Non-pigmented ciliary epithelial cell (primary cell): Measurements from ENCODE around the gene IL4.
"Not testable (repeated sequence)": the region's sequence is repeated elsewhere in the genome, so short reads cannot be mapped to it uniquely, and the experiment has no call there.

Experiments used
- DNase-seq: peaks from one replicate; pipeline ENCODE4 v3.0.0-alpha.2; 2010; ENCODE audit warnings: low read depth

IL4 gene

DNA sequence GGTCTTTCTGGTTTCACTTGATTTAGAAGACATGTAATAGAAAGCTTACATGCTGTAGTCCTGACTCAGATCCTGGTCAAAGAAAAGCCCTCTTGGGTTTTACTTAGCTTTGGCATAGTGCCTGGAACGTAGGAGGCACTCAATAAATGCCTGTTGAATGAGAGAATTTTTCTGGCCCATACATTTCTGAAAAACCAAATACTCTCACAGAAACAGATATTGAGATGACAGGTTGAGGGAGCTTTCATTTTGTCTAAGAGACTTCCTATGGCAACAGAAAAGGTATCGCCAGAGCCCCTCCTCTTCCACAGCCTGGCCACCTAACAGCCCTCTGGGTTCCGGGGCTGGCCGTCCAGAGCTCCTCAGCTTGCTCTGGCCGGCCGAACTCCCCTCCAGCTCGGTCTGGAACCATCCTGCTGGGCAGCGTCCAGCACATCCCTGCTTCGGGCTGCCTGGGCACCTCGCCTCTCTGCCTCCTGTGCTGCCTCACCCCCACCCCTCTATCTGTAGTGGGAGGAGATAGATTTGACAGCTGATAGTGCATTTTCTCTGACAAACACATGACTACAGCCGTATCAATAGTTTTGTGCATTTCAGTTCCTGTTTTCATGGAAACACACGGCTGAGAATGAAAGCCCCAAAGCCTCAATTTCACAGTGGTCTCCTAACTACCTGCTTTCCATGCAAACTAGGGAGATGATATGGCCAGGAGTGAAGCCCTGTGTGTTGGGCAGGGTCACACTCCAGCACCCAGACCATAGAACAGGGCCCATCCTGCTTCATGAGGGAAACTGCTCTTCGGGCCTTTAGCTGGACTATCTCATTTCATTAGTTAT lies 1.1 kb downstream of the IL4 start:
- peak; percentile 96 for DNase-seq

DNA sequence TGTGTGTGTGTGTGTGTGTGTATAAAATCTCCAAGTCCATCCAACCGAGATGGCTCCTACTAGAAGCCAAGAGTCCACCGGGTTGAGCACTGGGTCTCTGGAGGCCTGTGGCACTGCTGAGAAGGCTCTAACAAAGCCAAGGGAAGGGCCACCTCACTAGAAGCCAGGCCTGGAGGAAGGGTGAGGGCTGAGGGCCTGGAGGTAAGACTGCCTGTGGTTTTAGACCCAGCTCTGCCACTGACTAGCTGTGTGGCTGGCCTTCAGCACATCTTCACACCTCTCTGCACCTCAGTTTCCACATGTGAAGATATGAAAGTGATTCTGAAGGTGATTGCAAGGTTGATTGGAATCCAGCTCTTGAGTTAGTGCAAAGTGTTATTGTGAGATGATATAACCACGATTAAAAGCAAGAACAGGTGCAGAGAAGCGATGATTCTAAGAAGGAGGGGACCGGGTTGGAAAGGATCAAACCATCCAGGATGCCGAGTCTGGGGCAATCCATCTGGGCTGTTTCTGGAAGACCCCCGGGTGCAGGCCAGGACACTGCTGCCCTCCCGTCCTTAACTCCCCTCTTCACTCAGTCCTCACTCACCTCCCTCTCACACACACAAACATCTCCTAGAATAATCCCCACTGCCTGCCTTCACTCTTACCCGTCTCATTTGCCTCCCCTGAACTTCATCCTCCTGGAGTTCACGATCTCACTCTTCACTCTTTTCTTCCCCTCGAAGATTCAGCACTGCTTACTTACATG lies 2.3 kb downstream of the IL4 start:
- DNase-seq: no peak

DNA sequence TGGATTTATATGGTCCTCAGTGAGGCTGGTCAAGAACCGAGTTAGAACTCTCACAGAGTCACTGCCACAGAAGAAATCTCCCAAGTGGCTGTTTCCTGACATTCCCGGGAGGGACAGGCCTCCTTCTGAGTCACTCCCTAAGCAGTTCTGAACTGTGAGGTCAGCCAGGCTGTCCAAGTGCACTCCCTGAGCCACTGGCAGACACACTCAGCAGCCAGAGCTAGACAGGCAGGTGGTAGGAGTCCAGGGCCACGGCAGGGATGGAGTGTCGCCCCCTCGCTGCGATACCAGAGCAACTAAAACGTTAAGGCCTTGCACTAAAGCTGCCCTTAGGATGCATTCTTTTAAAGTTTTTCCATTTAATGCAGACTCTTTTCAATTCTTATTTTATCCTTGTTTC lies 3.4 kb downstream of the IL4 start:
- peak; percentile 63 for DNase-seq

DNA sequence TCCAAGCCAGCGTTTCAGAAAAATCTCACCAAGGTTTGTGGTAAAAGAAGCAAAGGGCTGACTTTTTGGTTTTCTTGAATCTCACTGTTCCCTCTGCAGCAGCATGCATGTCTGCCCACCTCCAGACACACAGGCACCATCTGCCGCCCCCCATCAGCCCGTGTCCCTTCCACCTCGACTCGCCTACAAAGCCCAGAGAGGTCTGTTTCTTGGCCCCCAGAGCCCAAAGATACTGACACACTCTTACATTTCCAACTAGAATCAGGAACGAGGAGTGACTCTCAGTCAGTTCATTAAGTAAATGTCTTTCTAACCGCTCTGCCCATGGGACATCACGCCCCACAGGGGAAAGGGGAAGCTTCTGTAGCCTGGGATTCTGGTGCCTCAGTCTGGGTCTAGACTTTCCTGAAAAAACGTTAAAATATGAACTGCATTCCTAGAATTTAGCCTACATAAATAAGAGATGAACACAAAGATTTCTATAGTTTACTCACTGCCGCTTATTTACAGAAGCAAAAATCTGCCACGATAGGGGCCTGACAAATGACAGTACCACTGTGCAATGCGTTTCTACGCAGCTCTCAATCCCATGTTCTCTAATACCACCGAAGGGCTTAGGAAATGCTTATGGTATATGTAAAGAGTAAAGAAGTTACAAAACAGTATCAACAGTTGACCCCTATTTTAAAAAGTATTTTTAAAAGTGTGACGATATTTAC lies 4.1 kb downstream of the IL4 start:
- no peak for DNase-seq

DNA sequence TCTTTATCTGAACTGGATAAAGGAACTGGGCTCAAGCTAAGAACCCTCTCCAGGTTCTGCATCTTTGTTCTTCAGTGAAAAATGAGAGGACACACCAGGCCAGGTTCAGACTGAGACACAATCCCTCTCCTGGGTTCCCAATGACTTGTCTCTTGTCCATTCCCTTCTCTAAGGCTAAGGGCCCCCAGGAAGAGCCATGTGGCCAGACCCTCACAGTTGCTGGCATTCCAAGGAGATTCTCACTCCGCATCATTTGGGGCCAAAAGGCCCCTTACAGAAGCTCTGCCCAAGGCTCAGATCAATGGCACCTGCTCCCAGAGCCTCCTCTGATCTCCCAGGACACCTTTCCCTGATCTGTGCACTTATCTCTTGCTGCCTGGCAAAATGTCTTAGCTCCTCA lies 4.9 kb downstream of the IL4 start:
- no peak for DNase-seq

DNA sequence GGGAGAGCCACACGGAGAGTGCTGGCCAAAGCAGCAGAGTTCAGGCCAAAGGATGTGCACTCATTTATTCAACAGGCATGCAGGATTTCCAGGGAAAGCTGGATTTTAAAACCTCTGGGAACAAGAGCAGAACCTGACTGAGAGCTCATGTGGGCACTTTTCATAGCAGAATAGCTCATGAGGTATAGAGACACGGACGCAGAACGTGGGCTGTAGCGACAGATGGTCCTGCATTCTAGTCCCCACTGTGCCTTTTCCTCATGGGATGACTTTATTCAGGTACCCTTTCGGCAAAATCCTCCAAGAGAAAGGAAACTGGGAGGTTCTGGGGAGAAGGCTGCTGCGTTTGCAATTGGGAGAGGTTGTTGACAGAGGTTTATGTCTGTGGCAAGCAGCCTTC lies 5.4 kb downstream of the IL4 start:
- no peak for DNase-seq

DNA sequence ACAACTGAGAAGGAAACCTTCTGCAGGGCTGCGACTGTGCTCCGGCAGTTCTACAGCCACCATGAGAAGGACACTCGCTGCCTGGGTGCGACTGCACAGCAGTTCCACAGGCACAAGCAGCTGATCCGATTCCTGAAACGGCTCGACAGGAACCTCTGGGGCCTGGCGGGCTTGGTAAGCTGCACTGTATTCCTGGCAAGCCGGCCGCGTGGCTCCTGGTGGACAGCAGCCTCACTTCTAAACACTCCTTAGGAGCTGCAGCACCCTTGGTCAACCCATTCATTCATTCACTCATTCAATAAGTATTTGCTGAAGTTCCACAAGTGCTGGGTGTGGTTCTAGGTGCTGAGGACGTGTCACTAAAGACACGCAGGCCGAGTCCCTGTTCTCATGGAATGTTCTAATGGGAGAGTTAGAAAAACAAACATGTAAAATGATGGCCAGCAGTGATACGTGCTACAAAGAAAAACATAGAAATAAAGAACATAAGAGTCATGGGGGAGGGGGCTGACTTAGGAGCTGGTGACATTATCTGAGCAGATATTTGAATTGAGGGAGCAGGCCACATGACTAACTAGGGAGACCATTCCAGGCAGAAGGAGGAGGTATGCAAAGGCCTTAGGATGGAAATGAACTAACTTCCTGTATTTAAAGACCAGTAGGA lies 6.1 kb downstream of the IL4 start:
- no peak for DNase-seq

DNA sequence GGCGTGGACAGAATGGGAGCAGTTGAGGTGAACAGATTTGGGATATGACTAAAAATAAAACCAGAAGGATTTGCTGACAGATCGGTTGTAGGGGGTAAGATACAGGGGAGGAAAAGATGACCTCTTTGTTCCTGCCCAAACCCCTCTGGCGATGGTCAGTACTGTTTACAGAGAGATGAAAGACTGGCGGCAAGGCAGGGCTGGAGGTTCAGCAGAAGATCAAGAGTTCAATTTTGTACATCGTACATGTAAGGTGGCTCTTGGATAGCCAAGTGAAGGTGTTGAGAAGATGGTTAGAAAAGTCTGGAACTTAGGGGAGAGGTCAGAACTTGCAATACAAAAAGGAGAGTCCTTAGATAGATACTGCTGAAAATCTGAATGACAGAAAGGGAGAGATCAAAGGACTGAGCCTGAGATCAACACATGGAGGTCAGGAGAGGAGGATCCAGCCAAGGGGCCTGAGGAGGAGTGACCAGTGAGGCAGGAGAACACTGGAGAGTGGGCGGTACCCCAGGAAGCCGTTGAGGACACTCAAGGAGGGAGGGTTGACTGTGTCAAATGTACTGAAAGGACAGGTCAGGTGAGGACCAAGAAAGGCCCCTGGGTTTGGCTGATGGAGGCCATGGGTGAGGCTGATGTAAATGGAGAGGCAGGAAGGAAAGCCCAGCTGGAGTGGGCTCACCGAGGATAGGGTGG lies 7.1 kb downstream of the IL4 start:
- no peak for DNase-seq

DNA sequence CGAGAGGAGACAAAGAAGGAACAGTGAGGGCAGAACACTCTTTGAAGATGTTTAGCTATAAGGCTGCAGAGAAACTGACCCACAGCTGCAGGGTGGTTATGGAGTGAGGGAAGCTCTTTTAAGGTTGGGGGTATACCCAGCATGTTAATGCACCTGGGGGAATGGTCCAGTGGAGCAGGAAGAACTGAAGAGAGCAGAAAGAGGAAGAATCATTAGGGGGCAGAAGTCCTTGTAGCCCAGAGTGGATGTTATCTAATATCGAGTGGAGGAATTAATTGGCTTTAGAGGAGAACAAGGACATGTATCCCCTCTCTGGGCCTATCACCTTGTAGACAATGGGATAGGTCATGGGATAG lies 7.7 kb downstream of the IL4 start:
- no peak for DNase-seq

DNA sequence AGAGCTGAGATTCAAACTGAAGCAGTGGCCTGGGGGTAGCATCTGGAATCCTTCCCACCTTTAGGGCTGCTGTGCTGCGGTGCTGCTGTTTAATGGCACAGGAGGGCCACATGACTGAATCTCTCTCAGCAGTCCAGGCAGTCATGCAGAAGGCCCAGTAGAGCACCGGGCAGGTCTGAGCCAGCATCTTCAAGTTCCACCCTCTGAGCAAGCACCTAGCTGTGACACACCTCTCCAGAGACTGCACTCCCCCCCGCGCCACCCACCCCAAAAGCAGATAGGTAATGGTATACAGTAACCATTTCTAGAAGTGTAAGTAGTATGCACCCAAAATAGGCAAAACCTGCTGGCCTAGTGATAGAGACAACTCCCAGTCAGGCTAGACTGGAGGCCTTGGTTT lies 8.2 kb downstream of the IL4 start:
- no peak for DNase-seq

DNA sequence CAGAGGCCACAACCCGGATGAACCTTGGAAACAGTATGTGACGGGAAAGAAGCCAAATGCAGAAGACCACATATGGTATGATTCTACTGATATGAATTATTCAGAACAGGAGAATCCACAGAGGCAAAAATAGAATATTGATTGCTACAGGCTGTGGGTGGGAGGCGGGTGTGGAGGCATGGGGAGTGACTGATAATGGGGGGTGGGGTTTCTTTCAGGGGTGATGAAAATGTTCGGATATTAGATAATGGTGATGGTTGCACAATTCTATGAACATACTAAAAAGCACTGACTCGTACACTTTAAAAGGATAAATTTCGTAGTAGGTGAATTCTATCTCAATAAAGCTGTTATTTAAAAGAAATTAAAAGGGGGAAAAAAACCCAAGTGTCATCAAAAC lies 10.7 kb downstream of the IL4 start:
- DNase-seq: no peak

DNA sequence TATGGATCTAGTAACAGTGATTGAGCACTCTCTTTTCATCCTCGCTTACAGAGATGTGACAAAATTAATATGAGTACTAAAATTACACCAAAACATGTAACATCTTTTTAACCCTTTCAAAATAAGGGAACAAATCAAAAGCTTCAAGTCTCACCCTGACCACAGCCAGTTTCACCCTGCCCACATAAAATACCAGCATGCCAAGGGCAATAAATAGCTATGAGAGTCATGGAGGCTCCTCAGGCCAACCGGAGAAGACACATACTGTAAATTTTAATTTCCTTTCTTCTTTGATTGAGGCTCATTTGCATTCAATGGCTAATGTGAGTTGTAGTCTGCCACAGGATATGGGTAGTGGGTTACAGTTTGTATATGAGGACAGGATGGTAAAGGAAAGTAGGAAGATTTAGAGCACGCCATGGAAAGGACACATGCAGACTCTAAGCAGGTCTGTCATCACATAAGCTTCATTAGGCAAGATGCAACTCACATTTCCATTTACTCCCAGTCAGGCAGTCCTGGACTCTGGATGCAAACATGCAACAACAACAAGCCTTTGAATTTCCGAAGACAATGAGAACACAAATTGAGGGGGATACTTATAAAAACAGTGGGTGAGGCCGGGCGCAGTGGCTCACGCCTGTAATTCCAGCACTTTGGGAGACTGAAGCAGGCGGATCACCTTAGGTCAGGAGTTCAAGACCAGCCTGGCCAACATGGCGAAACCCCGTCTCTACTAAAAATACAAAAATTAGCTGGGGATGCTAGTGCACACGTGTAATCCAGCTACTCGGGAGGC lies 11.3 kb downstream of the IL4 start:
- DNase-seq: no peak

DNA sequence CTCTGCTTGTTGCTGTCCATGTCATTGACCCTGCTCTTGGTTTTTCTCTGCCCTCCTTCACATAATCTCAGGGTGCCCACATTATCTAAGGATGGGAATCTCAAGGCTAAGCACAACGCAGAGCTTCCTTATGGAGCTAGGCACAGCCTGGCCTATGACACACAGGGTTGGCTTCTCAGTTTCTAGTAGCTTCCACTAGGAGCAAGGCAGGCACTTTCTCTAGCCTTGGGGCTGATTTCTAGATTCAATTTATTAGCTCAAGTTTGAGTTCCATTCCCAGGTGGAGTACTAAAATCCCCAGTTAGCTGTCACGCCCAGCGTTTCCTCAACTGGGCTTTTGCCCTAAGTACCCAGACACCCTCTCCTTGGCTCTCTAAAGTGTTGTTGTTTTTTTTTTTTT lies 12.4 kb downstream of the IL4 start:
- no peak for DNase-seq

DNA sequence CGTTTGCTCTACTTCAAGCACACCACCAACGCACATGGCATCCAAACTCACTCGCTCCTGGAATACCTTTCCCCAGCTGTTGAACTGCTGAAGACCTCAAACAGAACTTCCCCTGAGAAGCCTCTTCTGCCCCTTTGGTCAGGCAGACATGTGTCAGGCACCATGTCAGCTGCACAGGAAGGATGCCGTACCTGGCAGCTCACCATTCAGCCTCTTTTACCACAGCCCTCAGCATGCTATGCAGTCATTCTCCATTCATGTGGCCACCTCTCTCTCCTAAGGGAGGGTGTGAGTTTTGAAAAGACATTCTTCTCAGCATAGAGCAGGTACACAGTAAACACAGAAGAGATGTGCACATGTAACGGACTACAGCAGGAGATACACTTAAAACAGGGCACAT lies 14.2 kb downstream of the IL4 start:
- DNase-seq: no peak

DNA sequence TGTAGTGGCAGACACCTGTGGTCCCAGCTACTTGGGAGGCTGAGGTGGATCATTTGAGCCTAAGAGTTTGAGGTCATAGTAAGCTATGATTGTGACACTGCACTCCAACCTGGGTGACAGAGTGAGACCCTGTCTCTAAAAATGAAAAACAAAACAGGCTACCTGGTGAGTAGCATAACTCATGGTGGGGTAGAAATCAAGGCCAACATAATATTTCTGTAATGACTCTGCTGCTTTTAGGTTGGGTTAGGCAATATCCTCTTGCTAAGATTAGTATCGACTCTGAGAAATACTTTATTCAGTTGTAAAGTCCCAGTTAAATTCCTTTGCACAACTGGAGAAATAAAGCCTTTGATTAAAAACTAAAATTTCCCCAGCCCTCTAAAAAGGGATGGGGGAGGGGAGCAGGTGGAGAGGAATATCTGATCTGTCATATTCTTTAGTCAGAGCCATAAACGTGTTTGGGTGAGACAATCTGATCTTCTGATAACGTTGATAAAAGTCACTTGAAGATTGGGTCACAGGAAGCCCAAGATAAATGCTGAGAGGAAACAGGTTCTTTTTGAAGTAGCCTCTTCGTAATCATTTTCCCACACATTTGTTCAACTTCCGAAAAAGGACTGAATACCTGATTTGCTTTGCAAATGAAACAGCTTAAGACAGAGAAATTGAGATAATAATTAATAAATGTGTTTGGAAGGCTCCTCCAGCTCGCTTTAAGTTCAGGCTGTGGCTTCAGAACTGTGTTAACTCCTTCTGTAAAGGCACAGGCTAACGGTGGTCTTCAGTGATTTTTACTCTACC lies 14.9 kb downstream of the IL4 start:
- DNase-seq: no peak

DNA sequence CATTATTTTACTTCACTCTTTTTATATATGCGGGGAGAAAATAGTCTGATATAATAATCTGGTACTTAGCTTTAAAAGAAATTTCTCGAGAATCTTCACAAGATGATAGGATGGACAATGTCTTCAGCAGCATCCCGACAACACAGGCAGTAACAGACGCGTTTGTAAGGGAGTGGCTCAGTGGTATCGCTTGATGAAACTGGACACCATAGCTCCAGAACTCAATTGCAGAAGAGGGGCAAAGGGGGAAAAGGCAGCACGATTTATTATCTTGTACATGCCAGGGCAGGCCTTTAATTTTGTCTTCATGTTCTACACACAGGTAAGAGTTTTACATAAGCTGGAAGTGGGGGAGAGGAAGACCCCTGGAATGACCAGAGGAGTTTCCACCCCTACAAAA lies 15.7 kb downstream of the IL4 start:
- no peak for DNase-seq

DNA sequence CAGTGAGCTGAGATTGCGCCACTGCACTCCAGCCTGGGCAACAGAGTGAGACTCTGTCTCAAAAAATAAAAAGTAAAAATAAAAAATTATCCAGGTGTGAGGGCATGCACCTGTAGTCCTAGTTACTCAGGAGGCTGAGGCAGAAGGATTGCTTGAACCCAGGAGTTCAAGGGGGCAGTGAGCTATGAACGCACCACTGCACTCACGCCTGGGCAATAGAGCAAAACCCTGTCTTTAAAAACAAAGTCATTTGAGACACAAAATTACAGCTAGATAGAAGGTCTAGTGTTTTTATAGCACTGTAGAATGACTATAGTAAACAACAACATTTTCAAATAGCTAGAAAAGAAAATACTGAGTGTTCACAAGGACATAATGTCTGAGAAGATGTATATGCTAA lies 16.4 kb downstream of the IL4 start:
- DNase-seq: no peak

DNA sequence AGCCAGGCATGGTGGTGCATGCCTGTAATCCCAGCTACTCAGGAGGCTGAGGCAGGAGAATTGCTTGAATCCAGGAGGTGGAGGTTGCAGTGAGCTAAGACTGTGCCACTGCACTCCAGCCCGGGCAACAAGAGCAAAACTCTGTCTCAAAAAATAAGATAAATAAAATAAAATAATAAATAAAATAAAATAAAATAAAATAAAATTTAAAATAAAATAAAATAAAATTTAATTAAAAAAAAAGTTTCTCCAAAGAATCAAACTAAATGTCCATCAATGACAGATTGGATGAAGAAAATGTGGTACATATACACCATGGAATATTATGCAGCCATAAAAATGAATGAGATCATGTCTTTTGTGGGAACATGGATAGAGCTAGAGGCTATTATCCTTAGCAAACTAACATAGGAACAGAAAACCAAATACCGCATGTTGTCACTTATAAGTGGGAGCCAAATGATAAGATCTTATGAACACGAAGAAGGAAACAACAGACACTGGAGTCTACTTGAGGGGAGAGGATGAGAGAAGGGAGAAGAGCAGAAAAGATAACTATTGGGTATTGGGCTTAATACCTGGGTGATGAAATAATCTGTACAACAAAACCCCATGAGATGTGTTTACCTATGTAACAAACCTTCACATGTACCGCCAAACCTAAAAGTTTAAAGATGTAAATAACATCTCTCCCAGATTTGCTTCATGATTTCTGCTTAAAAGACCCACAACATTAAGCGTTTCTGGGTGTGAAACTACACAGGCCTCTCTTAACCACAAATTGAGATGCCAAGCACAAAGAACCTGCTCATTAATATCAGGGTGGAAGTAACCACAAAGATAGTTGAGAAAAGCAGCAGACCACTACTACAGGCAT lies 18.2 kb downstream of the IL4 start:
- not testable (repeated sequence) for DNase-seq

DNA sequence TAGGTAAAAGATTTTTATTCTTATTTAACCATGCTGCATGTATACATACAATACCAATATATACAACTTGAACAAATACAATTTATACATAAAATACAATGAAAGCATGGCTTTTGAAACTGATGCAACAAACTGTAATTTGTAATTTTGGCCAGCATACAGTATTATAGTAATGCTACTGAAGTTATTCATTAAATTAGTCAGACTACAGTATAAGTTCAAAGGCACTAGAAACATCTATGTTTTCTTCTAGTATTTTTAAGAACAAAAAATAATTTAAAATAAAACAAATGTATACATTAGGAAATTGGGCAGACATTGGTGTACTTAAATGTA lies 18.8 kb downstream of the IL4 start:
- DNase-seq: no peak
